HCT116 (cell line): ENCODE measurements around the gene NBL1. TPM values are rescaled to one million over a fixed set of nuclear protein-coding genes. Genes with fewer than 3 reads are reported as not detected.

Source experiments
- ATAC-seq: fragments of 200-7000 bp; cut with Tn5 transposase; 2 replicates; pipeline ENCODE4 v1.9.1; 2020; ENCODE audit warnings: mild to moderate bottlenecking, moderate library complexity
- BruUV-seq: library from RNA; stranded (reverse); fragments of 400-500 nt; replicated peaks from 2 replicates; lab custom pipeline; 2021; lab: Mats Ljungman, UMichigan
- CTCF ChIA-PET: fragments of 300-600 bp; sonication (Branson Sonifier 250); formaldehyde crosslinking; loops from one replicate; lab custom pipeline; 2021; ENCODE audit warnings: antibody characterized with exemption; lab: Charles Lee
- POLR2A ChIA-PET: fragments of 300-600, 350-600 bp; sonication (Branson Sonifier 250); formaldehyde crosslinking; loops from one replicate; lab custom pipeline; 2021; ENCODE audit warnings: antibody characterized with exemption; lab: Charles Lee
- RAD21 ChIA-PET, 2 experiments: fragments of 300-600 bp; sonication (Branson Sonifier 250); formaldehyde crosslinking; loops; one replicate each; lab custom pipeline; 2023; ENCODE audit warnings: low total read pairs in 2 of 2; ENCODE audit not compliant: uncharacterized antibody in 2 of 2, unreplicated experiment in 2 of 2, low non-redundant PET in 1 of 2; lab: Charles Lee
- DNase-seq: peaks from one replicate; pipeline ENCODE4 v3.0.0-alpha.2; 2010; ENCODE audit warnings: low read depth, low spot score
- H2AFZ ChIP-seq: fragments of 200-600 bp; shearing (Covaris generic), sonication (generic); 2 replicates; pipeline ENCODE4 v1.6.1; 2017; ENCODE audit warnings: low read depth, mixed run types, mixed read lengths, antibody characterized with exemption, low read length; ENCODE audit not compliant: poor library complexity, severe bottlenecking
- H3K27ac ChIP-seq: 2 replicates; pipeline ENCODE4 v1.5.1; 2012; ENCODE audit warnings: low read depth, low read length
- H3K27me3 ChIP-seq: fragments of 200-600 bp; sonication (generic); 2 replicates; pipeline ENCODE4 v1.6.1; 2016; ENCODE audit warnings: mixed run types, low read length, mixed read lengths; ENCODE audit not compliant: insufficient read depth
- H3K36me3 ChIP-seq, 2 experiments: fragments of 200-500 bp in 1 of 2; fragments of 200-600 bp in 1 of 2; sonication (Bioruptor generic) in 1 of 2; sonication (generic) in 1 of 2; 2 replicates each; pipeline versions ENCODE4 v1.5.1 to v1.6.1; 2014 to 2016; ENCODE audit warnings: low read length in 2 of 2, inconsistent platforms in 1 of 2, mixed read lengths in 1 of 2, mixed run types in 1 of 2; ENCODE audit not compliant: insufficient read depth in 2 of 2, control insufficient read depth in 1 of 2
- H3K4me1 ChIP-seq, 2 experiments: fragments of 200-600 bp in 1 of 2; sonication (generic) in 1 of 2; 2 replicates each; pipeline versions ENCODE4 v1.5.1 to v1.6.1; 2012 to 2017; ENCODE audit warnings: low read length in 2 of 2, inconsistent platforms in 1 of 2, mild to moderate bottlenecking in 1 of 2, mixed read lengths in 1 of 2, mixed run types in 1 of 2, moderate library complexity in 1 of 2; ENCODE audit not compliant: insufficient read depth in 2 of 2, control insufficient read depth in 1 of 2
- H3K4me2 ChIP-seq: fragments of 200-600 bp; sonication (generic); 2 replicates; pipeline ENCODE4 v1.6.1; 2017; ENCODE audit warnings: mixed run types, low read length, mixed read lengths
- H3K4me3 ChIP-seq, 2 experiments: fragments of 200-600 bp in 1 of 2; sonication (generic) in 1 of 2; replicated peaks in 1 of 2; 2 replicates each; pipeline ENCODE4 v1.5.1; 2011 to 2016; ENCODE audit warnings: low read length in 2 of 2, control low read depth in 1 of 2, low read depth in 1 of 2, mild to moderate bottlenecking in 1 of 2, mixed read lengths in 1 of 2, mixed run types in 1 of 2
- H3K79me2 ChIP-seq: fragments of 200-600 bp; sonication (generic); 2 replicates; pipeline ENCODE4 v1.6.1; 2017; ENCODE audit warnings: mild to moderate bottlenecking, mixed run types, low read length, moderate library complexity, mixed read lengths; ENCODE audit not compliant: insufficient read depth
- H3K9ac ChIP-seq: fragments of 200-600 bp; sonication (generic); 2 replicates; pipeline ENCODE4 v1.6.1; 2016; ENCODE audit warnings: low read length, mixed read lengths
- H3K9me2 ChIP-seq: fragments of 200-600 bp; sonication (generic), shearing (Covaris generic); 2 replicates; pipeline ENCODE4 v1.6.1; 2017; ENCODE audit warnings: mixed run types, mild to moderate bottlenecking, moderate library complexity; ENCODE audit not compliant: insufficient read depth
- H3K9me3 ChIP-seq, 2 experiments: fragments of 200-500 bp in 1 of 2; fragments of 200-600 bp in 1 of 2; sonication (Bioruptor generic) in 1 of 2; sonication (generic) in 1 of 2; 2 replicates each; pipeline ENCODE4 v1.6.1; 2014 to 2017; ENCODE audit warnings: low read length in 2 of 2, mixed read lengths in 2 of 2, inconsistent platforms in 1 of 2, low read depth in 1 of 2, mild to moderate bottlenecking in 1 of 2, mixed run types in 1 of 2, moderate library complexity in 1 of 2; ENCODE audit not compliant: control insufficient read depth in 1 of 2, insufficient read depth in 1 of 2
- H4K20me1 ChIP-seq: fragments of 200-600 bp; sonication (generic), shearing (Covaris generic); 2 replicates; pipeline ENCODE4 v1.6.1; 2017; ENCODE audit warnings: mixed run types, mild to moderate bottlenecking, moderate library complexity; ENCODE audit not compliant: insufficient read depth
- CEBPB ChIP-seq: IDR thresholded peaks from 2 replicates; pipeline ENCODE4 v1.6.1; 2012; ENCODE audit warnings: low read depth
- CTCF ChIP-seq, 3 experiments: fragments of 200-600 bp in 1 of 3; sonication (generic) in 1 of 3; IDR thresholded peaks in 2 of 3; conservative IDR thresholded peaks in 1 of 3; 2 replicates each; pipeline ENCODE4 v1.5.1; 2012 to 2017; ENCODE audit warnings: low read depth in 2 of 3, low read length in 2 of 3, antibody characterized with exemption in 1 of 3, borderline replicate concordance in 1 of 3, control low read depth in 1 of 3, mild to moderate bottlenecking in 1 of 3, mixed read lengths in 1 of 3, mixed run types in 1 of 3, moderate library complexity in 1 of 3; ENCODE audit not compliant: insufficient read depth in 1 of 3
- EZH2 ChIP-seq: fragments of 200-600 bp; sonication (generic); IDR thresholded peaks from 2 replicates; pipeline ENCODE4 v1.6.1; 2017; ENCODE audit warnings: antibody characterized with exemption, mixed run types
- JUND ChIP-seq: IDR thresholded peaks from 2 replicates; pipeline ENCODE4 v1.6.1; 2012
- POLR2A ChIP-seq: IDR thresholded peaks from 2 replicates; pipeline ENCODE4 v1.7.0; 2011; ENCODE audit warnings: borderline replicate concordance; ENCODE audit not compliant: insufficient read depth, insufficient read length; ENCODE audit errors: extremely low read depth
- REST ChIP-seq: IDR thresholded peaks from 2 replicates; pipeline ENCODE4 v1.6.1; 2012; ENCODE audit warnings: low read depth
- SIN3A ChIP-seq: IDR thresholded peaks from 2 replicates; pipeline ENCODE4 v1.6.1; 2012; ENCODE audit warnings: low read depth
- SP1 ChIP-seq: IDR thresholded peaks from 2 replicates; pipeline ENCODE4 v1.6.1; 2012; ENCODE audit warnings: low read depth
- TCF7L2 ChIP-seq: IDR thresholded peaks from 2 replicates; pipeline ENCODE4 v1.7.0; 2011; ENCODE audit warnings: borderline replicate concordance, inconsistent platforms; ENCODE audit not compliant: insufficient read depth, insufficient read length; ENCODE audit errors: extremely low read depth
- ZBTB33 ChIP-seq: IDR thresholded peaks from 2 replicates; pipeline ENCODE4 v1.6.1; 2011; ENCODE audit warnings: mild to moderate bottlenecking, low read length, moderate library complexity; ENCODE audit not compliant: insufficient replicate concordance; ENCODE audit errors: extremely low read depth
- ZFX ChIP-seq: fragments of 450-650 bp; IDR thresholded peaks from 2 replicates; pipeline ENCODE4 v1.6.1; 2017
- ZNF274 ChIP-seq: fragments of 200-500 bp; sonication (Bioruptor generic); IDR thresholded peaks from 2 replicates; pipeline ENCODE4 v1.6.1; 2014; ENCODE audit warnings: mild to moderate bottlenecking, low read depth, low read length, inconsistent platforms
- intact Hi-C: fragments of 100-400 bp; cut with micrococcal nuclease; formaldehyde crosslinking; loops from 2 replicates; pipeline ENCODE4 v1.10.0; 2022
- total RNA-seq: library from RNA; stranded (reverse); gene quantifications from one replicate; pipeline ENCODE4 v1.2.1, GENCODE V29; 2021; ENCODE audit not compliant: unreplicated experiment

Gene NBL1
- total RNA-seq, 1 experiment from 2014 or later = 75.4 TPM

GRCh38 chr1:19705464-19705863 is 61.4 kb downstream of the NBL1 start:
- ChIA-PET POLR2A (no interaction called here), RAD21 (no interaction called here), CTCF (interaction anchor here (1.3 to 6.5 kb wide), 4 partner anchors 10 to 44 kb away, joined by 3 to 70 read pairs (median 25); no protein-coding TSS in a partner anchor)
- DNase-seq (no peak), ATAC-seq (no peak)
- no peaks in the 10 kb centered on the region for H3K9me3 ChIP-seq
- no peak overlapping the region for H3K4me3 ChIP-seq
- intact Hi-C loops = no loop called here
- H3K9me2 ChIP-seq = no peaks in the 10 kb centered on the region
- H2AFZ ChIP-seq = no peak overlapping the region
- no TSS peak for BruUV-seq
- H3K27ac ChIP-seq = no peak overlapping the region
- H3K79me2 ChIP-seq = no peaks in the 10 kb centered on the region
- H3K36me3 ChIP-seq = no peaks in the 10 kb centered on the region
- H3K4me2 ChIP-seq = no peak overlapping the region
- TF ChIP-seq REST (no peak), ZNF274 (no peak), ZFX (no peak), ZBTB33 (no peak), SIN3A (no peak), POLR2A (no peak), EZH2 (no peak), TCF7L2 (no peak), CTCF (IDR thresholded peaks at IDR 0.05 in 2 of 3, conservative IDR thresholded peaks at IDR 0.05 in 1 of 3; ENCODE audit: borderline replicate concordance in 1 of 3, insufficient read depth in 1 of 3, low read depth in 2 of 3, low read length in 2 of 3) (no peak), JUND (no peak), SP1 (no peak), CEBPB (no peak)
- no peaks in the 10 kb centered on the region for H3K27me3 ChIP-seq
- peaks cover 0 to 3% of the 10 kb centered on the region in 2 experiments; a peak in 1 of 4 replicates for H3K4me1 ChIP-seq
- H4K20me1 ChIP-seq = no peaks in the 10 kb centered on the region
- no peak overlapping the region for H3K9ac ChIP-seq
